GM19238 (cell line): ENCODE results near the gene UTP4.

Experiments
- DNase-seq: peaks from one replicate; pipeline ENCODE4 v3.0.0; 2011; ENCODE audit warnings: low spot score; ENCODE audit not compliant: insufficient read length

Gene UTP4

DNA sequence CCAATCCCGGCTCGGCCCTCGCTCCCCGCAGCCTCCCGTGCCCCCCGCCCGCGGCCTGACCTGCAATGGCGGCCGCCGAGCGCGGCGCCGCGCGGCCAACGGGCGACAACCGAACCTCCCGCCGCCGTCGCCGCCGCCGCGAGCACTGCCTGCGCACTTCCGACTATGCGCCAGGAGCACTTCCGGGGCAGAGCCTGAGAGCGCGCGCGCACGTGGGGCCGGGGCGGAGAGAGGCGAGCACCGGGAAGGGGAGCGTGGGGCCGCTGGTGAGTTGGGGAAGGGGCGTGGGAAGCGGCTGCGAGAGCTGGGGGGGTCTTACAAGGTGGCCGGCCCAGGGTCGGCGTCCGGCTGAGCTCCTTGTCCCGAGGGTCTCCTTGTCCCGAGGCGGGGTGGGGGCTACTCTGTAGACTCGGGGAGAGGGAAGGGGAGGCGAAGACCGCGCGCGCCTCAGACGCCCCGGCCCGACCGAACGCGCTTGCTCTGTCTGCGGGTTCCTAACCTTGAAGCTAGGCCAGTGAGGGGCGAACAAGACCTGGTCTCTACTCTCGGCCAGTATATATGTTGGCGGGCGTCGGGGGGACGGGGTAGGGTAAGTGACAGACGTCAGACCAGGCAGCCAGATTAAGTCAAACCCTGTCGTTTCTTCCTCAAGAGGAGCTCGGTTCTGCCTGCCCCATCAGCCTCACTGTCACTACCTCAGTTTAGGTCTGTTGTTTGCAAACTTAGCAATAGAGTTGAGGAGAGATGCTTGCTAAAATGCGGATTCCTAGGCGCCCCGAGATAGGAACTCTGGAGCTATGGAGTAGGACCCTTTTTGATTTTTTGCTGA, at the start of gene UTP4, which contains the start of gene CHTF8:
TSS of gene UTP4 (plus strand) at position 226 of the 829 bp plus-strand sequence. CDS start 811 bp downstream, outside the sequence.
TSS of gene CHTF8 (minus strand) at position 165 of the 829 bp plus-strand sequence. CDS start 11,130 bp downstream, outside the sequence.
- DNase-seq, result peak; percentile 85

GRCh38 chr16:69083306-69083941, 49.0 kb upstream of the UTP4 start:
- DNase-seq, result no peak

DNA sequence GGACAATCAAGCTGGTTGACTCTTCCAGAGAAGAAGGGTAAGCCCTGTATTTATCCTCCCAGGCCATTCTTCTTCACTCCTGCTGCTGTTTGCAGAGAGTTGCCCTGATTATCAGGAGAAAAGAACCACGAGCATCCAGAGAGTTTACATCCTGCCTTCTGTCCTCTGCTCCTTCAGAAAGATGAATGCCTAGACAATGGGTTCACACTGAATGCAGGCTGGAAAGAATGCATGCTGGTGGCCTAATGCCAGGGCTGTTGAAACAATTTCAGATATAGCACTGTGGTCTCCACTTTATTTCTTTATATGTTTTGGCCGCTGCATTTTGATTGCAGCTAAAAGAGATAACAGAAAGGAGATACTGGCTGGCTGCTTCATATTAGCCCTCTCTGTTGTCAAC, 48.2 kb upstream of the UTP4 start:
- DNase-seq, result no peak

DNA sequence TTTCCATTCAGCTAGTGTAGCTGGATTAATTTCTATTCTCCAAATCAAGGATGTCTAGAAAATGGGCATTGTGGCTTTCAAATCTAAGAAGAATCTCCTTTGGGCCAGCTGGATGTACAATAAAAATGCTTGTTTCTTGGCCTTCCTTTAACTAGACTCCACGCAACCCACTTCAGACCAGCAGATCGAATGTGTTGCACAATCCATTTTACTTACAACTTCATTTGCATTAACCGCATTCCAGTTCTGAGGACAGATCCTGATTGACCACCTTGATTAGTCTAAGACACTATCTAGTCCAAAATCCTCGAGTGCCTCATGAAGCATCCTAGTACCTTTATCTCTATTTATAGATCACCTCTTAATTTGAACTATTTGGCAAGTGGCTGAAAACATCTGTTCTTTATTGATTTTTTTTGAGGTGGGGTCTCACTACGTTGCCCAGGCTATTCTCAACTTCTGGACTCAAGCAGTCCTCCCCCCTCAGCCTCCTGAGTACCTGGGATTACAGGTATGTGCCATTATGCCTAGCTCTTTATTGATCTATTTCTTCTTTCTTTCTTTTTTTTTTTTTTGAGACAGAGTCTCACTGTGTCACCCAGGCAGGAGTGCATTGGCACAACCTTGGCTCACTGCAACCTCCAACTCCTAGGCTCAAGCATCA, 47.3 kb upstream of the UTP4 start:
- no peak for DNase-seq

- no peak for DNase-seq
These were observed 45.3 kb upstream of the UTP4 start for GRCh38 chr16:69087161-69087581.

- DNase-seq, result no peak
These were observed 43.8 kb upstream of the UTP4 start for GRCh38 chr16:69088684-69089083.

- DNase-seq, result no peak
These were observed 43.1 kb upstream of the UTP4 start for GRCh38 chr16:69089091-69089910.

DNA sequence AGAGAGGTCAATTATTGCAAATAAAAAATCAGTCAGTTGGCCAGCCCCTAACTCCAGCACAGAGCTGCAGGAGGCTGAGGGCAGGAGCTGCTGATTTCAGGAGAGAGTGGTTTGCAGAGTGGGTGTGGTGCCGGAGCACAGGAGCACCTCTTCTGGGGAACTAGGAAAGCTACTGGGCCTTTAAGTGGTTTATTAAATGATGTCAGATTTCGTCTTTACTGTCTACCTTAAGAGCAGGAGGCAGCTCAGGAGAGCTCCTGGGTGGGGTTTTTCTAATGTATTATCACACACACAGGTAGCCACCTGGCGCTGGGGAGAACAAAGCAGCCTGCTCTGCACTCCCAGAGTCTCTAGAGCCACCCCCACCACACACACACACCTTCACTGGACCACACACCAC, 38.5 kb upstream of the UTP4 start:
- no peak for DNase-seq

GRCh38 chr16:69094501-69094900, 37.9 kb upstream of the UTP4 start:
- no peak for DNase-seq

DNA sequence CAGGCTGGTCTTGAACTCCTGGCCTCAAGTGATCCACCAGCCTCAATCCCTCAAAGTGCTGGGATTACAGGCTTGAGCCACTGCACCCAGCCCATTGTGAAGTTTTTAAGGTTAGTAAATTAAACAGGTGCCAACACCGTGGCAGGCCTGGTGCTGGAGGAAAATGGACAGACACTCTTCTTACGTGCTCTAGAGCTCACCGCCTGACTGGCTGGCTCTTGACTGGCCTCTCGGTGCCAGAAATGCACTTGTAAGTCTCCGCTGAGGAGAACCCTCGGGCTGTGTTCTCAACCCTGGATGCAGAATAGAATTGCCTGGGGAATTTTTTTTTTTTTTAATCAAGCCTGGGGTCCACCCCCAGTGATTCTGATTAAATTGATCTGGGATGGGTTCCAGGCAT, 37.3 kb upstream of the UTP4 start:
- DNase-seq, result no peak

DNA sequence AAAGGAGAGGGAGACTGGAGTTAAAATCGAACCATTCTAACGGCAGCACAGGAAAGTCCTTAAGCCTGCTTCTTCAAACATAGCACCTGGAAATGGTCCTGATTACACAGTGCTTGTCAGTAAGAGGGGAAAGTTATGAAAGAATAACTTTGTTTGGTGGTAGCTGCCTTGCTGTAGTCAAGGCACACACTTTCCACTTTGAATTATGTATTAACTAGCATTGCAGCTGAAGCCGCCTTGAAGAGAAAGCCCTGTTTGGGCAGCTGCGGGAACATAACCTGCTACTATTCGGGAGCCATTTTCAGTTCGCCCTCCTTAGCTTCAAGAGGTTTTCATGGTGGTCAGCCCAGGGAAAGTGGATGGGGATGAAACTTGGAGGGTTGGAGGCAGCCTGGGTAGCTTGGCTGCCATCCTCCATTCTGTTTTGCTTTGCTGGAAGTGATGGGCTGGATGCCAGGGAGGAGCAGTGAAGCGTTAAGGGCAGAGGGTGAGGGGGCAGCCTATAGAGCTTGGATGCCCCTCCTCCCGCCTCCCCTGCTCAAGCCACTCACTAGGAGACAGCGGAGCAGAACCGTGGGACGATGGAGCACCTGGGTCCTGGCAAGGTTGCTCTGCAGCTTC, 32.3 kb upstream of the UTP4 start:
- no peak for DNase-seq

- peak; percentile 58 for DNase-seq
These were observed 26.7 kb upstream of the UTP4 start, which contains the start of gene HAS3 for GRCh38 chr16:69105501-69106361. Gene HAS3, plus strand, starts transcription at chr16:69105653. Its CDS starts 3,743 bp downstream, at chr16:69109396.

- peak; percentile 32 for DNase-seq
These were observed 25.7 kb upstream of the UTP4 start for GRCh38 chr16:69106491-69107315.

DNA sequence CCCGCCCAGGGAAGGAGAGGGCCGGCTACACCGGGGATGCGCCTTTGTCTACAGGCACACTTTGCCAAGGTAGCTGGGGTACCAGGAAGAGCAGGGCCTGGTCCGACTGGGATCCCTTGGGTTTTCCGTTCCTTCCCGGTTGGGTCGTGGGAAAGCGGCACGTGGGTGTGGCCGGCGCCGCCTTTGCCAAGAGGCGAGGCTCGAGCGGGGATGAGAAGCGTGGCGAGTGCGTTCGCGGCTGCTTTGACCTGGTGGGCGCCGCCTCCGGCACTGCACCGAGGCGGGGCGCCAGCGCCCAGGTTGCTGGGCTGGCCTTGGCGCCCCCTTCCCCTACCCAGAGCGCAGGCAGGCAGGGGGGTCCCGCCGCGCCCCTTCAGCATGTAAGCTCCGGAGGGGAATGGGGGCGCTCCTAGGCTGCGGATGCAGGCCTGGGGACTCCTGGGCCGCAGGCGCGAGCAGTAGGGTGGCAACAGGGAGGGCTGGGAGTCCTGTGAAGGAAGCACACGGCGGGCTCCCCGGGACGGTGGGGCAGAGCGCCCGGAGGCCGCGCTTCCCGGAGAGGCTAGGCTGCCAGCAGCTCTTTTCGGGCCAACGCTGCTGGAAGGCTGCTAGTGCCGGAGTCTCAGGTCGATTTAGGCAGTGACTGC, 25.0 kb upstream of the UTP4 start:
- no peak for DNase-seq

DNA sequence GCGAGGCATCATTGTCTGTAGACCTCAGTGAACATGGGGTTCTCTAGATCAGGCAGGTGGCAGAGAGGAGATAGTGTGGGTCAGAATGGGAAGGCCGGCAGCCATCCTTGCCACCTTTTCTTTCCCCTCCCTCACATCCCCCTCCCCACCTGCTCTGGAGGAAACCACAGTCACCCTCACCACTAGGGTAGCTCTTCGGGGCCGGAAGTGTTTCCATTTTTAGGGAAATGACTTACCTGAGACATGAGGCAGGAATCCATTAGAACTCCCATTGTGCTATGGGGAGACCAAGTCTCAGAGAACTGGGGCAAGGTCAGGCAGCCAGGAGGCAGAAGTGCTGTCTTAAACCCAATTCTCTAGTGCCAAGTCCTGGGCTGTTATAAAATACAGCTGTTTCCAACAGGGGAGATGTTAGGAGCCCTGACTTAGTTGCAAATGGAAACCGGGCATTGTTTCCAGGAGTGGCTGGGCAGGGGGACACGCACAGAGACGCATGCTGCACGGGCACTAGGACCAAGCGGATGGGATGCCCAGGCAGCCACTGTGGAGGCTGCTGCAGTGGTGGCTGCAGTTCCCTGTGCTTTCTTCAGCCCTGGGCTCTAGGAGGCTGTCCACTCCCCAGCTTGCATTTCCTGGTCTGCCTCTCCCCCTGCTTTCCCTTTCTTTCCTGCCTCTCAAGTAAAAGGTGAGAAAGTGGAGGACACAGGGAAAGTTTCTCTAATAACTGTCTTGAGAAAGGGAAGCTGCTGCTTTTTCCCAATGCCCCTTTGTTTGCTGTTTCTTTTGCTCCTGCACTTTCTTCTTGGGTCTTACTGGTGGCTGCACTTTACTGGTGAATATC, 24.2 kb upstream of the UTP4 start:
- no peak for DNase-seq

GRCh38 chr16:69108905-69109252, 23.6 kb upstream of the UTP4 start:
- no peak for DNase-seq

DNA sequence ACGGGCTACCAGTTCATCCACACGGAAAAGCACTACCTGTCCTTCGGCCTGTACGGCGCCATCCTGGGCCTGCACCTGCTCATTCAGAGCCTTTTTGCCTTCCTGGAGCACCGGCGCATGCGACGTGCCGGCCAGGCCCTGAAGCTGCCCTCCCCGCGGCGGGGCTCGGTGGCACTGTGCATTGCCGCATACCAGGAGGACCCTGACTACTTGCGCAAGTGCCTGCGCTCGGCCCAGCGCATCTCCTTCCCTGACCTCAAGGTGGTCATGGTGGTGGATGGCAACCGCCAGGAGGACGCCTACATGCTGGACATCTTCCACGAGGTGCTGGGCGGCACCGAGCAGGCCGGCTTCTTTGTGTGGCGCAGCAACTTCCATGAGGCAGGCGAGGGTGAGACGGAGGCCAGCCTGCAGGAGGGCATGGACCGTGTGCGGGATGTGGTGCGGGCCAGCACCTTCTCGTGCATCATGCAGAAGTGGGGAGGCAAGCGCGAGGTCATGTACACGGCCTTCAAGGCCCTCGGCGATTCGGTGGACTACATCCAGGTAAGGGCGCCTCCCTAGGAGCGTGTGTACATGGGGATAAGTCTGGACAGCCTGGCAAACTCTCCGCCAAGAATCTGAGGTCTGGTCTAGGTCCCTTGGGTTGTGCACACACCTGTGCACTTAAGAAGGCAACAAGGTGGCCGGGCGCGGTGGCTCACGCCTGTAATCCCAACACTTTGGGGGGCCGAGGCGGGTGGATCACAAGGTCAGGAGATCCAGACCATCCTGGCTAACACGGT, 22.8 kb upstream of the UTP4 start:
- no peak for DNase-seq
